SU-DHL-6 (cell line): ENCODE measurements around the gene NAA80.

Experiments used
- H2AFZ ChIP-seq: fragments of 200-600 bp; sonication (generic); 2 replicates; pipeline ENCODE4 v1.6.1; 2014; ENCODE audit warnings: low read depth, mild to moderate bottlenecking, moderate library complexity, mixed read lengths, antibody characterized with exemption, low read length; ENCODE audit not compliant: severe bottlenecking
- H3F3A ChIP-seq: fragments of 200-600 bp; shearing (Covaris generic); 2 replicates; pipeline ENCODE4 v1.6.0; 2016; ENCODE audit warnings: antibody characterized with exemption, mild to moderate bottlenecking; ENCODE audit not compliant: insufficient read depth
- H3K27ac ChIP-seq: fragments of 200-600 bp; sonication (generic); 2 replicates; pipeline ENCODE4 v1.5.1; 2016; ENCODE audit warnings: low read depth, mild to moderate bottlenecking, low read length, moderate library complexity, mixed read lengths
- H3K27me3 ChIP-seq: fragments of 200-600 bp; sonication (generic), shearing (Covaris generic); 2 replicates; pipeline ENCODE4 v1.6.0; 2014; ENCODE audit warnings: mild to moderate bottlenecking, low read length
- H3K36me3 ChIP-seq: fragments of 200-600 bp; sonication (generic); 2 replicates; pipeline ENCODE4 v1.6.1; 2014; ENCODE audit warnings: mild to moderate bottlenecking, low read length, mixed read lengths
- H3K4me2 ChIP-seq: fragments of 300-600, 200-600 bp; shearing (Covaris generic), sonication (generic); 2 replicates; pipeline ENCODE4 v1.6.0; 2014; ENCODE audit warnings: low read length, low read depth, mild to moderate bottlenecking; ENCODE audit not compliant: poor library complexity, severe bottlenecking
- H3K4me3 ChIP-seq: fragments of 200-600 bp; sonication (generic); 2 replicates; pipeline ENCODE4 v1.5.1; 2014; ENCODE audit warnings: antibody characterized with exemption, low read length, mild to moderate bottlenecking, mixed read lengths; ENCODE audit not compliant: insufficient read depth, poor library complexity, severe bottlenecking
- H3K79me2 ChIP-seq: fragments of 200-600 bp; sonication (generic); 2 replicates; pipeline ENCODE4 v1.6.1; 2014; ENCODE audit warnings: mild to moderate bottlenecking, low read length, moderate library complexity; ENCODE audit not compliant: insufficient read depth
- H3K9ac ChIP-seq: fragments of 200-600 bp; sonication (generic); 2 replicates; pipeline ENCODE4 v1.7.0; 2014; ENCODE audit warnings: mild to moderate bottlenecking, low read length
- H3K9me2 ChIP-seq: fragments of 200-600 bp; sonication (generic); replicated peaks from 2 replicates; pipeline ENCODE4 v1.6.1; 2014; ENCODE audit warnings: low read length; ENCODE audit not compliant: insufficient read depth
- H3K9me3 ChIP-seq: fragments of 200-600 bp; sonication (generic); 2 replicates; pipeline ENCODE4 v1.6.1; 2014; ENCODE audit warnings: low read length, mixed read lengths; ENCODE audit not compliant: insufficient read depth
- H4K20me1 ChIP-seq: fragments of 200-600 bp; sonication (generic); 2 replicates; pipeline ENCODE4 v1.6.1; 2014; ENCODE audit warnings: low read depth, mild to moderate bottlenecking, antibody characterized with exemption, low read length, moderate library complexity, mixed read lengths
- EZH2phosphoT487 ChIP-seq: fragments of 200-600 bp; sonication (generic), shearing (Covaris generic); conservative IDR thresholded peaks from 2 replicates; pipeline ENCODE4 v1.6.1; 2018; ENCODE audit warnings: mild to moderate bottlenecking, antibody characterized with exemption, low read length, moderate library complexity, mixed read lengths
- TF ChIP-seq, protein P1 (sequence below): fragments of 200-600 bp; sonication (generic); IDR thresholded peaks from one replicate; pipeline ENCODE4 v1.5.1; 2017; ENCODE audit warnings: antibody characterized with exemption, mild to moderate bottlenecking, low read length, moderate library complexity; ENCODE audit not compliant: insufficient read depth, poor library complexity, severe bottlenecking

Gene NAA80

GRCh38 chr3:50323092-50323600 is 23.9 kb upstream of the NAA80 start:
- Histone ChIP-seq H3K4me2 (no peak overlapping the region), H3K9me2 (no peaks in the 10 kb centered on the region), H3K36me3 (no peaks in the 10 kb centered on the region), H3K27ac (no peak overlapping the region), H3K79me2 (peaks cover 13% of the 10 kb centered on the region), H3K9me3 (no peaks in the 10 kb centered on the region), H3K9ac (no peak overlapping the region), H2AFZ (no peak overlapping the region), H3K27me3 (no peaks in the 10 kb centered on the region), H3K4me3 (no peak overlapping the region), H4K20me1 (no peaks in the 10 kb centered on the region), H3F3A (no peaks in the 10 kb centered on the region)
- TF ChIP-seq, protein P1, sequence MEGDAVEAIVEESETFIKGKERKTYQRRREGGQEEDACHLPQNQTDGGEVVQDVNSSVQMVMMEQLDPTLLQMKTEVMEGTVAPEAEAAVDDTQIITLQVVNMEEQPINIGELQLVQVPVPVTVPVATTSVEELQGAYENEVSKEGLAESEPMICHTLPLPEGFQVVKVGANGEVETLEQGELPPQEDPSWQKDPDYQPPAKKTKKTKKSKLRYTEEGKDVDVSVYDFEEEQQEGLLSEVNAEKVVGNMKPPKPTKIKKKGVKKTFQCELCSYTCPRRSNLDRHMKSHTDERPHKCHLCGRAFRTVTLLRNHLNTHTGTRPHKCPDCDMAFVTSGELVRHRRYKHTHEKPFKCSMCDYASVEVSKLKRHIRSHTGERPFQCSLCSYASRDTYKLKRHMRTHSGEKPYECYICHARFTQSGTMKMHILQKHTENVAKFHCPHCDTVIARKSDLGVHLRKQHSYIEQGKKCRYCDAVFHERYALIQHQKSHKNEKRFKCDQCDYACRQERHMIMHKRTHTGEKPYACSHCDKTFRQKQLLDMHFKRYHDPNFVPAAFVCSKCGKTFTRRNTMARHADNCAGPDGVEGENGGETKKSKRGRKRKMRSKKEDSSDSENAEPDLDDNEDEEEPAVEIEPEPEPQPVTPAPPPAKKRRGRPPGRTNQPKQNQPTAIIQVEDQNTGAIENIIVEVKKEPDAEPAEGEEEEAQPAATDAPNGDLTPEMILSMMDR, result no peak
- TF ChIP-seq EZH2phosphoT487, result no peak

DNA sequence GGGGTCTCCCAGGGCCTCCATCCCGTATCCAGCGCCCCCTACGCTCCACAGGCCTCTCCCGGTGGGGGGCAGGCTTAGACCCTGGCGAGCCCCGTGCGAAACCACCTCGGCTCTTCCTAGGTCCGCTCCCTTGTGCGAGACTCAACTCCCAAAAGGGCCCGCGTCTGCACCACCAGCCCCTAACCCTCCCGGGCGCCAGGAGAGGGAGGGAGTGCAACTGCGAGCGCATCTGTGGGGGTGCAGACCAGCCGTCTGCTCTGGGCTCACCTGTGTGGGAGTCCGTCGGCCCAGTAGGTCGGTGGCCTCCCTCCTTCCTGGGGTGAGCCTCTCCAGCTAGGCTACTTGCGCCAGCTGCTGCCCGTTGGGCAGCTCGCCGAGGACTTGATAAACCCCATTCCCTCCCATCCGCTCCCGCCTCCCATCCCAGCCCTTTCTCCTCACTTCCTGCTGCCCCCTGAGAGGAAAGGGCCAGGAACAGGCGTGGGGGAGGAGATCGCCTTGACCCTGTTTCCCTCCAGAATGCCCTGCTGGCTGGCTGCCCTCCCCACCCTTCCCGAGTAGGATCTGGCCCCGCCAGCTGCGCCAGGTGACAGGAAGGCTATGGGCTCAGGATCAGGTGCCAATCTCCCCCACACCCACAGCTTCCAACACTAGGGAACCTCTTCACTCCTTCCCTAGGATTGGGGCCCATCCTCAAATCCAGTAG is 23.3 kb upstream of the NAA80 start, which contains the start of gene HYAL2:
Gene HYAL2, minus strand, starts transcription at position 360 of the 706 bp plus-strand sequence. CDS start 2,256 bp downstream, outside the sequence.
- Histone ChIP-seq H3K79me2 (peaks cover 9% of the 10 kb centered on the region), H3K4me3 (peak within 1 kb of the TSS; percentile 87), H3F3A (no peaks in the 10 kb centered on the region), H3K9me3 (no peaks in the 10 kb centered on the region), H4K20me1 (no peaks in the 10 kb centered on the region), H2AFZ (peak within 1 kb of the TSS; percentile 96), H3K36me3 (no peaks in the 10 kb centered on the region), H3K9ac (peak within 1 kb of the TSS; percentile 81), H3K4me2 (peak within 1 kb of the TSS; percentile 92), H3K27me3 (no peaks in the 10 kb centered on the region), H3K9me2 (no peaks in the 10 kb centered on the region), H3K27ac (peak within 1 kb of the TSS; percentile 80)
- TF ChIP-seq, protein P1, result no peak
- TF ChIP-seq EZH2phosphoT487, result no peak

- H3K9ac ChIP-seq, result 0 out of 2 replicates have a peak overlapping the region, but pooled peaks have one; percentile 81
- no peak overlapping the region for H3K27ac ChIP-seq
Measured at GRCh38 chr3:50322115-50322385, 22.8 kb upstream of the NAA80 start.

More at GRCh38 chr3:50322115-50322385, 22.8 kb upstream of the NAA80 start:
- no peaks in the 10 kb centered on the region for H4K20me1 ChIP-seq
- H3K4me3 ChIP-seq, result peak overlapping the region; percentile 87
- no peaks in the 10 kb centered on the region for H3K9me2 ChIP-seq
- H3F3A ChIP-seq, result no peaks in the 10 kb centered on the region
- peak overlapping the region; percentile 96 for H2AFZ ChIP-seq
- peaks cover 4% of the 10 kb centered on the region for H3K79me2 ChIP-seq
- TF ChIP-seq, protein P1, result no peak
- TF ChIP-seq EZH2phosphoT487, result no peak
- no peaks in the 10 kb centered on the region for H3K27me3 ChIP-seq
- no peaks in the 10 kb centered on the region for H3K36me3 ChIP-seq
- no peaks in the 10 kb centered on the region for H3K9me3 ChIP-seq
- H3K4me2 ChIP-seq, result peak overlapping the region; percentile 92
